BJ (cell line): ENCODE measurements around the gene ATP8B1. TPM values are rescaled to one million over a fixed set of nuclear protein-coding genes. Genes with fewer than 3 reads are reported as not detected.

ENCODE experiments used
- CTCF ChIA-PET: fragments of 350-600 bp; formaldehyde crosslinking; extraction: SDS; loops from one replicate; lab custom pipeline; 2021; ENCODE audit warnings: antibody characterized with exemption, inconsistent platforms; lab: Yijun Ruan, JAX
- POLR2A ChIA-PET: fragments of 300-600 bp; sonication (Branson Sonifier 250); formaldehyde crosslinking; extraction: SDS; loops from one replicate; lab custom pipeline; 2021; ENCODE audit warnings: antibody characterized with exemption; lab: Charles Lee
- DNase-seq: peaks from one replicate; pipeline ENCODE4 v3.0.0-alpha.2; 2011; ENCODE audit warnings: low read depth
- H3K27me3 ChIP-seq: 2 replicates; pipeline ENCODE4 v1.6.0; 2011; ENCODE audit warnings: low read length; ENCODE audit not compliant: control insufficient read depth, insufficient read depth
- H3K36me3 ChIP-seq: 2 replicates; pipeline ENCODE4 v1.5.1; 2011; ENCODE audit warnings: low read length; ENCODE audit not compliant: control insufficient read depth, insufficient read depth
- H3K4me3 ChIP-seq: 2 replicates; pipeline ENCODE4 v1.5.1; 2011; ENCODE audit warnings: low read depth, mild to moderate bottlenecking, control low read depth, low read length
- CTCF ChIP-seq: IDR thresholded peaks from 2 replicates; pipeline ENCODE4 v1.5.1; 2011; ENCODE audit warnings: low read depth, mild to moderate bottlenecking, control low read depth, inconsistent platforms, low read length, moderate library complexity; ENCODE audit not compliant: insufficient read depth
- polyA plus RNA-seq: library from polyadenylated mRNA; depleted of rRNA; stranded (reverse); fragments of >200 nt; gene quantifications from 2 replicates; pipeline ENCODE4 v1.2.3, GENCODE V29; 2011

ATP8B1 gene
- polyA plus RNA-seq, 1 experiment: 53.3 TPM

GRCh38 chr18:57784034-57784800 lies 18.9 kb downstream of the ATP8B1 start:
- Histone ChIP-seq H3K27me3 (no peaks in the 10 kb centered on the region), H3K4me3 (no peak overlapping the region), H3K36me3 (no peaks in the 10 kb centered on the region)
- no peak for DNase-seq
- no peak for TF ChIP-seq CTCF
- CTCF ChIA-PET: interaction anchor here (1.2 kb wide), 1 partner anchor 11 kb away, joined by 4 read pairs; no protein-coding TSS in a partner anchor
- POLR2A ChIA-PET: no interaction called here

GRCh38 chr18:57782049-57782448 lies 21.1 kb downstream of the ATP8B1 start:
- Histone ChIP-seq H3K27me3 (no peaks in the 10 kb centered on the region), H3K4me3 (no peak overlapping the region), H3K36me3 (no peaks in the 10 kb centered on the region)
- ChIA-PET CTCF (interaction anchor here (1.5 kb wide), 1 partner anchor 11 kb away, joined by 3 read pairs; no protein-coding TSS in a partner anchor), POLR2A (no interaction called here)
- TF ChIP-seq CTCF: no peak
- DNase-seq: no peak

- H3K36me3 ChIP-seq: no peaks in the 10 kb centered on the region
- DNase-seq: no peak
- TF ChIP-seq CTCF: no peak
- ChIA-PET CTCF (interaction anchor here (0.6 to 1.5 kb wide), 3 partner anchors 12 to 65 kb away, joined by 3 read pairs; partner anchors contain the start of gene ATP8B1), POLR2A (interaction anchor here (0.6 kb wide), 1 partner anchor 12 kb away, joined by 6 read pairs; no protein-coding TSS in a partner anchor)
- no peaks in the 10 kb centered on the region for H3K27me3 ChIP-seq
- H3K4me3 ChIP-seq: no peak overlapping the region
Observed at GRCh38 chr18:57780706-57781347, 22.3 kb downstream of the ATP8B1 start.

- Histone ChIP-seq H3K4me3 (no peak overlapping the region), H3K27me3 (no peaks in the 10 kb centered on the region), H3K36me3 (no peaks in the 10 kb centered on the region)
- no peak for DNase-seq
- CTCF ChIA-PET: interaction anchor here (0.6 kb wide), 1 partner anchor 23 kb away, joined by 3 read pairs; the partner anchor contains the start of gene ATP8B1
- TF ChIP-seq CTCF: no peak
- POLR2A ChIA-PET: no interaction called here
Observed at GRCh38 chr18:57780318-57780705, 22.8 kb downstream of the ATP8B1 start.

GRCh38 chr18:57776767-57777166 lies 26.3 kb downstream of the ATP8B1 start:
- Histone ChIP-seq H3K27me3 (no peaks in the 10 kb centered on the region), H3K4me3 (no peak overlapping the region), H3K36me3 (no peaks in the 10 kb centered on the region; the same call in 1 of the 2 replicates)
- POLR2A ChIA-PET: no interaction called here
- no peak for TF ChIP-seq CTCF
- CTCF ChIA-PET: interaction anchor here (0.6 kb wide), 1 partner anchor 21 kb away, joined by 4 read pairs; no protein-coding TSS in a partner anchor
- DNase-seq: no peak
